H1 (cell line): ENCODE measurements around the gene HK2. TPM values are rescaled to one million over a fixed set of nuclear protein-coding genes. Genes with fewer than 3 reads are reported as not detected.

Experiments
- CTCF ChIA-PET: fragments of 300-600 bp; sonication (Branson Sonifier 250); formaldehyde crosslinking; loops from one replicate; lab custom pipeline; 2021; ENCODE audit not compliant: partially characterized antibody; lab: Charles Lee
- POLR2A ChIA-PET: fragments of 300-600 bp; sonication (Branson Sonifier 250); formaldehyde crosslinking; loops from one replicate; lab custom pipeline; 2021; ENCODE audit warnings: inconsistent platforms; ENCODE audit not compliant: partially characterized antibody; lab: Charles Lee
- DNase-seq, 2 experiments: peaks; one replicate each; pipeline versions ENCODE4 v3.0.0 to v3.0.0-alpha.2; 2010 to 2022; ENCODE audit warnings: low spot score in 2 of 2, low read depth in 1 of 2, mixed read lengths in 1 of 2
- FAIRE-seq: peaks from 2 replicates; lab custom pipeline; 2011; peaks lifted over from hg19 to GRCh38; lab: Jason Lieb, UNC
- H2AFZ ChIP-seq: 2 replicates; pipeline ENCODE4 v1.8.1; 2012; ENCODE audit warnings: low read length, inconsistent platforms
- H2AK5ac ChIP-seq: 2 replicates; pipeline ENCODE4 v1.6.1; 2013; ENCODE audit warnings: low read depth, low read length
- H2BK120ac ChIP-seq: replicated peaks from 2 replicates; pipeline ENCODE3; 2013; ENCODE audit warnings: low read depth, low read length, inconsistent platforms
- H2BK12ac ChIP-seq: 2 replicates; pipeline ENCODE4 v1.6.1; 2013; ENCODE audit warnings: low read depth, low read length
- H2BK15ac ChIP-seq: 2 replicates; pipeline ENCODE4 v1.6.1; 2013; ENCODE audit warnings: low read length
- H2BK20ac ChIP-seq: 2 replicates; pipeline ENCODE4 v1.6.1; 2013; ENCODE audit warnings: low read length
- H2BK5ac ChIP-seq: 2 replicates; pipeline ENCODE4 v1.6.1; 2013; ENCODE audit warnings: low read depth, low read length
- H3K14ac ChIP-seq: 2 replicates; pipeline ENCODE4 v1.6.1; 2013; ENCODE audit warnings: inconsistent platforms; ENCODE audit not compliant: insufficient read length
- H3K18ac ChIP-seq: 2 replicates; pipeline ENCODE4 v1.6.1; 2013; ENCODE audit warnings: low read length; ENCODE audit errors: extremely low read depth
- H3K23ac ChIP-seq: 2 replicates; pipeline ENCODE4 v1.6.1; 2013; ENCODE audit warnings: inconsistent platforms; ENCODE audit not compliant: insufficient read length
- H3K23me2 ChIP-seq: 2 replicates; pipeline ENCODE4 v1.6.1; 2013; ENCODE audit warnings: low read depth, low read length
- H3K27ac ChIP-seq: 2 replicates; pipeline ENCODE4 v1.6.1; 2011; ENCODE audit warnings: low read depth, low read length, inconsistent platforms
- H3K27me3 ChIP-seq, 4 experiments: replicated peaks in 1 of 4; 1 replicate in 1 of 4; 2 replicates in 3 of 4; pipeline versions ENCODE4 v1.6.1 to v1.8.1; 2011 to 2013; ENCODE audit warnings: low read length in 3 of 4, mild to moderate bottlenecking in 3 of 4, inconsistent platforms in 2 of 4, mixed read lengths in 2 of 4, moderate library complexity in 1 of 4; ENCODE audit not compliant: control insufficient read depth in 3 of 4, insufficient read depth in 3 of 4; ENCODE audit errors: extremely low read depth in 1 of 4
- H3K36me3 ChIP-seq, 4 experiments: 2 replicates each; pipeline versions ENCODE4 v1.6.1 to v1.8.1; 2011 to 2013; ENCODE audit warnings: mild to moderate bottlenecking in 4 of 4, low read length in 3 of 4, moderate library complexity in 2 of 4, control low read depth in 1 of 4, inconsistent platforms in 1 of 4; ENCODE audit not compliant: insufficient read depth in 4 of 4, control insufficient read depth in 2 of 4
- H3K4ac ChIP-seq: replicated peaks from 2 replicates; pipeline ENCODE3; 2013; ENCODE audit warnings: low read length, low read depth, mixed read lengths, inconsistent platforms; ENCODE audit not compliant: insufficient read length
- H3K4me1 ChIP-seq, 4 experiments: replicated peaks in 1 of 4; 1 replicate in 1 of 4; 2 replicates in 3 of 4; pipeline versions ENCODE4 v1.6.1 to v1.8.1; 2011 to 2013; ENCODE audit warnings: low read length in 3 of 4, inconsistent platforms in 2 of 4, mixed read lengths in 1 of 4; ENCODE audit not compliant: insufficient read depth in 4 of 4, control insufficient read depth in 3 of 4
- H3K4me2 ChIP-seq, 2 experiments: 2 replicates each; pipeline versions ENCODE4 v1.6.1 to v1.8.1; 2011 to 2013; ENCODE audit warnings: low read depth in 2 of 2, low read length in 2 of 2, control low read depth in 1 of 2, inconsistent platforms in 1 of 2, mild to moderate bottlenecking in 1 of 2; ENCODE audit not compliant: insufficient read depth in 1 of 2
- H3K4me3 ChIP-seq, 4 experiments: fragments of 200-600, 300-600 bp in 1 of 4; sonication (generic), shearing (Covaris generic), sonication (Bioruptor Twin) in 1 of 4; 2 replicates each; pipeline versions ENCODE4 v1.5.1 to v1.8.1; 2011 to 2016; ENCODE audit warnings: low read length in 4 of 4, low read depth in 3 of 4, control low read depth in 2 of 4, inconsistent platforms in 2 of 4, mild to moderate bottlenecking in 2 of 4, mixed read lengths in 1 of 4, moderate library complexity in 1 of 4; ENCODE audit not compliant: insufficient read depth in 2 of 4; ENCODE audit errors: extremely low read depth in 1 of 4
- H3K56ac ChIP-seq: replicated peaks from 2 replicates; pipeline ENCODE3; 2013; ENCODE audit warnings: low read depth, mild to moderate bottlenecking, mixed read lengths, low read length, inconsistent platforms; ENCODE audit not compliant: insufficient read length
- H3K79me1 ChIP-seq: 2 replicates; pipeline ENCODE4 v1.6.1; 2013; ENCODE audit warnings: low read depth, low read length, control low read depth
- H3K79me2 ChIP-seq, 2 experiments: 2 replicates each; pipeline versions ENCODE4 v1.6.1 to v1.8.1; 2012 to 2013; ENCODE audit warnings: low read length in 2 of 2, mild to moderate bottlenecking in 2 of 2, inconsistent platforms in 1 of 2; ENCODE audit not compliant: insufficient read depth in 2 of 2, control insufficient read depth in 1 of 2
- H3K9ac ChIP-seq, 4 experiments: replicated peaks in 1 of 4; 1 replicate in 1 of 4; 2 replicates in 3 of 4; pipeline versions ENCODE4 v1.6.1 to v1.8.1; 2011 to 2013; ENCODE audit warnings: low read depth in 3 of 4, low read length in 3 of 4, control low read depth in 2 of 4, mild to moderate bottlenecking in 2 of 4, moderate library complexity in 2 of 4, inconsistent platforms in 1 of 4; ENCODE audit errors: extremely low read depth in 1 of 4
- H3K9me3 ChIP-seq, 2 experiments: 2 replicates each; pipeline versions ENCODE4 v1.6.1 to v1.8.1; 2012 to 2013; ENCODE audit warnings: mild to moderate bottlenecking in 2 of 2, moderate library complexity in 2 of 2, control low read depth in 1 of 2, inconsistent platforms in 1 of 2, low read depth in 1 of 2, low read length in 1 of 2, mixed read lengths in 1 of 2; ENCODE audit not compliant: insufficient read depth in 2 of 2
- H4K20me1 ChIP-seq, 2 experiments: replicated peaks in 1 of 2; 2 replicates each; pipeline versions ENCODE3 to v1.8.1; 2011 to 2013; ENCODE audit warnings: inconsistent platforms in 2 of 2, low read length in 2 of 2, mild to moderate bottlenecking in 1 of 2; ENCODE audit not compliant: insufficient read depth in 2 of 2, control insufficient read depth in 1 of 2
- H4K5ac ChIP-seq: 2 replicates; pipeline ENCODE4 v1.6.1; 2013; ENCODE audit warnings: low read length, low read depth, mixed read lengths, inconsistent platforms; ENCODE audit not compliant: insufficient read length
- H4K8ac ChIP-seq: 2 replicates; pipeline ENCODE4 v1.8.0; 2013; ENCODE audit warnings: mild to moderate bottlenecking, moderate library complexity, low read length, inconsistent platforms; ENCODE audit not compliant: insufficient read depth; ENCODE audit errors: extremely low read depth
- H4K91ac ChIP-seq: replicated peaks from 2 replicates; pipeline ENCODE3; 2013; ENCODE audit warnings: low read length, mixed read lengths, inconsistent platforms; ENCODE audit not compliant: insufficient read length
- BACH1 ChIP-seq: IDR thresholded peaks from 2 replicates; pipeline ENCODE4 v1.6.1; 2012; ENCODE audit warnings: low read length, improper control_type of control experiment
- HDAC2 ChIP-seq, 2 experiments: fragments of 300-600 bp in 1 of 2; sonication (generic) in 1 of 2; IDR thresholded peaks; 2 replicates each; pipeline ENCODE4 v1.6.1; 2011 to 2012; ENCODE audit warnings: low read depth in 2 of 2, low read length in 2 of 2, mild to moderate bottlenecking in 2 of 2, moderate library complexity in 2 of 2, borderline replicate concordance in 1 of 2, inconsistent platforms in 1 of 2
- TAF7 ChIP-seq: optimal IDR thresholded peaks from 2 replicates; pipeline ENCODE3; 2011; ENCODE audit warnings: low read depth, mild to moderate bottlenecking, inconsistent platforms, low read length, moderate library complexity, borderline replicate concordance
- WGBS, 2 experiments: shearing (Covaris generic) in 1 of 2; methylation state at CpG; one replicate each; pipeline versions ENCODE4 v1.1.6 to v1.1.7; 2013 to 2015; ENCODE audit warnings: low lambda C conversion rate in 2 of 2, mixed read lengths in 2 of 2, inconsistent platforms in 1 of 2, low coverage in 1 of 2, missing lambda C conversion rate in 1 of 2; ENCODE audit not compliant: insufficient replicate concordance in 2 of 2, insufficient coverage in 1 of 2, insufficient read length in 1 of 2; ENCODE audit errors: extremely low coverage in 1 of 2, missing lambda C conversion rate in 1 of 2; 5-methylcytosine and 5-hydroxymethylcytosine counted together
- polyA plus RNA-seq, 7 experiments: library from polyadenylated mRNA; depleted of rRNA in 3 of 7; stranded (reverse) in 5 of 7; unstranded in 2 of 7; fragments of >200 nt in 5 of 7; fragments of 200-250 nt in 2 of 7; gene quantifications; 1 replicate in 5 of 7; 2 replicates in 1 of 7; 4 replicates in 1 of 7; pipeline versions ENCODE4 v1.2.1 to v1.2.3, GENCODE V29; 2011 to 2013; ENCODE audit warnings: missing spikeins in 2 of 7, mixed read lengths in 2 of 7
- total RNA-seq: library from RNA; stranded (reverse); fragmentation: NEBNext Ultra II Directional; extraction: Animal tissue kit (Norgen Biotek cat#: 25700); gene quantifications from 2 replicates; pipeline ENCODE4 v1.2.1, GENCODE V29; 2021

HK2 gene
- total and polyA plus RNA-seq, 2 of the 8 experiments (the other 6 are each of a cell fraction or from before 2014, with no cell fraction given), result 22.1 to 61.9 TPM

GRCh38 chr2:74871414-74871813 lies 37.5 kb downstream of the HK2 start:
- Histone ChIP-seq H3K27ac (no peak overlapping the region), H3K18ac (no peak overlapping the region), H4K8ac (no peak overlapping the region), H3K79me2 (peaks cover 0 to 49% of the 10 kb centered on the region in 2 experiments; a peak in 2 of 4 replicates), H3K9me3 (no peaks in the 10 kb centered on the region), H2BK20ac (no peak overlapping the region), H4K91ac (no peak overlapping the region), H2BK5ac (no peak overlapping the region), H4K5ac (no peak overlapping the region), H3K23ac (no peak overlapping the region), H3K36me3 (peaks cover 18 to 52% (median 39%) of the 10 kb centered on the region in 4 experiments), H3K23me2 (no peaks in the 10 kb centered on the region), H2BK12ac (no peak overlapping the region), H3K4me1 (peaks cover 0 to 5% (median 2%) of the 10 kb centered on the region in 4 experiments; a peak in 3 of 7 replicates), H2BK15ac (no peak overlapping the region), H2BK120ac (no peak overlapping the region), H3K14ac (no peak overlapping the region), H3K56ac (no peak overlapping the region), H3K4me2 (no peak overlapping the region), H2AK5ac (no peak overlapping the region), H3K4me3 (no peak overlapping the region), H3K4ac (no peak overlapping the region), H4K20me1 (peaks cover 3 to 7% of the 10 kb centered on the region in 2 experiments), H3K27me3 (no peaks in the 10 kb centered on the region), H2AFZ (no peak overlapping the region), H3K79me1 (peaks cover 7% of the 10 kb centered on the region; the same call in 1 of the 2 replicates), H3K9ac (no peak overlapping the region)
- FAIRE-seq, result no peak
- 96% methylated on average over 6 of the region's 6 CpGs; no CpG with 5 or more reads in 1 of the 2 experiments for WGBS, 2 experiments
- ChIA-PET POLR2A (interaction anchor here (1.1 kb wide), 1 partner anchor 36 kb away, joined by 3 read pairs; no protein-coding TSS in a partner anchor), CTCF (interaction anchor here (1.6 kb wide), 1 partner anchor 19 kb away, joined by 5 read pairs; no protein-coding TSS in a partner anchor)
- no peak for DNase-seq
- TF ChIP-seq TAF7 (no peak), HDAC2 (IDR thresholded peaks at IDR 0.05; ENCODE audit: borderline replicate concordance in 1 of 2, low read depth in 2 of 2, low read length in 2 of 2) (no peak), BACH1 (no peak)
